HEK293 (cell line): ENCODE results near the gene DNMBP.

Source experiments
- BCL11B ChIP-seq: fragments of 450-650 bp; formaldehyde crosslinking; IDR thresholded peaks from 2 replicates; pipeline ENCODE4 v1.5.1; 2016; ENCODE audit warnings: low read depth, missing biosample characterization, missing genetic modification characterization
- GLI2 ChIP-seq: fragments of 450-650 bp; formaldehyde crosslinking; IDR thresholded peaks from 2 replicates; pipeline ENCODE4; 2017; ENCODE audit warnings: missing biosample characterization, missing genetic modification characterization, low read depth, borderline replicate concordance
- GLIS2 ChIP-seq: fragments of 450-650 bp; formaldehyde crosslinking; IDR thresholded peaks from 2 replicates; pipeline ENCODE4 v1.5.1; 2016; ENCODE audit warnings: missing biosample characterization, missing genetic modification characterization
- MYNN ChIP-seq: fragments of 450-650 bp; formaldehyde crosslinking; IDR thresholded peaks from 2 replicates; pipeline ENCODE4 v1.5.1; 2016; ENCODE audit warnings: missing biosample characterization, missing genetic modification characterization, borderline replicate concordance
- MZF1 ChIP-seq: fragments of 450-650 bp; formaldehyde crosslinking; IDR thresholded peaks from 2 replicates; pipeline ENCODE4 v1.5.1; 2017; ENCODE audit warnings: missing biosample characterization, missing genetic modification characterization, borderline replicate concordance
- SCRT2 ChIP-seq: fragments of 450-650 bp; formaldehyde crosslinking; IDR thresholded peaks from 2 replicates; pipeline ENCODE4 v1.5.1; 2016; ENCODE audit warnings: missing biosample characterization, missing genetic modification characterization
- TCF7L2 ChIP-seq: IDR thresholded peaks from 2 replicates; pipeline ENCODE4 v1.6.1; 2011; ENCODE audit warnings: low read depth, mild to moderate bottlenecking, inconsistent platforms, low read length, moderate library complexity, borderline replicate concordance
- TRIM28 ChIP-seq: IDR thresholded peaks from 2 replicates; pipeline ENCODE4 v1.6.1; 2011; ENCODE audit warnings: low read length, control low read depth, borderline replicate concordance
- ZBTB7A ChIP-seq: fragments of 450-650 bp; formaldehyde crosslinking; IDR thresholded peaks from 2 replicates; pipeline ENCODE4 v1.5.1; 2016; ENCODE audit warnings: low read depth, missing biosample characterization, missing genetic modification characterization
- ZBTB8A ChIP-seq: fragments of 450-650 bp; formaldehyde crosslinking; IDR thresholded peaks from 2 replicates; pipeline ENCODE4 v1.5.1; 2016; ENCODE audit warnings: missing biosample characterization, missing genetic modification characterization
- ZNF132 ChIP-seq: fragments of 450-650 bp; formaldehyde crosslinking; IDR thresholded peaks from 2 replicates; pipeline ENCODE4 v1.5.1; 2017; ENCODE audit warnings: missing biosample characterization, missing genetic modification characterization, borderline replicate concordance
- ZNF138 ChIP-seq: fragments of 450-650 bp; formaldehyde crosslinking; IDR thresholded peaks from 2 replicates; pipeline ENCODE4 v1.5.1; 2016; ENCODE audit warnings: missing biosample characterization, missing genetic modification characterization, borderline replicate concordance
- ZNF169 ChIP-seq: fragments of 450-650 bp; formaldehyde crosslinking; IDR thresholded peaks from 2 replicates; pipeline ENCODE4 v1.5.1; 2016; ENCODE audit warnings: missing biosample characterization, missing genetic modification characterization
- ZNF184 ChIP-seq: fragments of 450-650 bp; IDR thresholded peaks from 2 replicates; pipeline ENCODE4 v1.5.1; 2018; ENCODE audit warnings: missing biosample characterization, mild to moderate bottlenecking, missing genetic modification characterization
- ZNF214 ChIP-seq: fragments of 450-650 bp; formaldehyde crosslinking; IDR thresholded peaks from 2 replicates; pipeline ENCODE4 v1.5.1; 2017; ENCODE audit warnings: missing biosample characterization, mild to moderate bottlenecking, missing genetic modification characterization, borderline replicate concordance
- ZNF223 ChIP-seq: fragments of 450-650 bp; formaldehyde crosslinking; IDR thresholded peaks from 2 replicates; pipeline ENCODE4 v1.5.1; 2016; ENCODE audit warnings: missing biosample characterization, missing genetic modification characterization
- ZNF354C ChIP-seq: fragments of 450-650 bp; formaldehyde crosslinking; IDR thresholded peaks from 2 replicates; pipeline ENCODE4 v1.5.1; 2016; ENCODE audit warnings: missing biosample characterization, missing genetic modification characterization, low read depth, borderline replicate concordance
- ZNF423 ChIP-seq: fragments of 450-650 bp; formaldehyde crosslinking; IDR thresholded peaks from 2 replicates; pipeline ENCODE4 v1.5.1; 2016; ENCODE audit warnings: missing biosample characterization, missing genetic modification characterization
- ZNF510 ChIP-seq: fragments of 450-650 bp; formaldehyde crosslinking; IDR thresholded peaks from 2 replicates; pipeline ENCODE4 v1.5.1; 2018; ENCODE audit warnings: mild to moderate bottlenecking, missing genetic modification characterization, missing biosample characterization; ENCODE audit not compliant: insufficient replicate concordance
- ZNF514 ChIP-seq: fragments of 450-650 bp; formaldehyde crosslinking; IDR thresholded peaks from 2 replicates; pipeline ENCODE4 v1.5.1; 2016; ENCODE audit warnings: missing biosample characterization, missing genetic modification characterization
- ZNF544 ChIP-seq: fragments of 450-650 bp; formaldehyde crosslinking; IDR thresholded peaks from 2 replicates; pipeline ENCODE4 v1.5.0; 2017; ENCODE audit warnings: missing biosample characterization, missing genetic modification characterization
- ZNF560 ChIP-seq: fragments of 450-650 bp; formaldehyde crosslinking; IDR thresholded peaks from 2 replicates; pipeline ENCODE4 v1.5.1; 2017; ENCODE audit warnings: missing biosample characterization, missing genetic modification characterization, borderline replicate concordance
- ZNF571 ChIP-seq: fragments of 450-650 bp; formaldehyde crosslinking; IDR thresholded peaks from 2 replicates; pipeline ENCODE4 v1.5.0; 2017; ENCODE audit warnings: missing biosample characterization, missing genetic modification characterization
- ZNF610 ChIP-seq: fragments of 450-650 bp; formaldehyde crosslinking; IDR thresholded peaks from 2 replicates; pipeline ENCODE4 v1.5.1; 2016; ENCODE audit warnings: missing biosample characterization, missing genetic modification characterization, borderline replicate concordance
- ZNF629 ChIP-seq: fragments of 450-650 bp; formaldehyde crosslinking; IDR thresholded peaks from 2 replicates; pipeline ENCODE4 v1.5.1; 2017; ENCODE audit warnings: missing biosample characterization, missing genetic modification characterization
- ZNF677 ChIP-seq: fragments of 450-650 bp; IDR thresholded peaks from 2 replicates; pipeline ENCODE4 v1.5.0; 2018; ENCODE audit warnings: missing biosample characterization, mild to moderate bottlenecking, missing genetic modification characterization, moderate library complexity
- ZNF707 ChIP-seq: fragments of 450-650 bp; formaldehyde crosslinking; IDR thresholded peaks from 2 replicates; pipeline ENCODE4 v1.5.1; 2016; ENCODE audit warnings: missing biosample characterization, missing genetic modification characterization
- ZNF747 ChIP-seq: fragments of 450-650 bp; formaldehyde crosslinking; IDR thresholded peaks from 2 replicates; pipeline ENCODE4 v1.5.1; 2016; ENCODE audit warnings: missing biosample characterization, missing genetic modification characterization
- ZNF785 ChIP-seq: fragments of 450-650 bp; formaldehyde crosslinking; IDR thresholded peaks from 2 replicates; pipeline ENCODE4 v1.5.1; 2016; ENCODE audit warnings: missing biosample characterization, missing genetic modification characterization
- ZXDB ChIP-seq: fragments of 450-650 bp; formaldehyde crosslinking; IDR thresholded peaks from 2 replicates; pipeline ENCODE4 v1.5.1; 2016; ENCODE audit warnings: missing biosample characterization, missing genetic modification characterization
- TF ChIP-seq, protein P1 (sequence below): fragments of 450-650 bp; formaldehyde crosslinking; IDR thresholded peaks from 2 replicates; pipeline ENCODE4 v1.5.1; 2017; ENCODE audit warnings: missing biosample characterization, missing genetic modification characterization
- TF ChIP-seq, protein P2 (sequence below): fragments of 450-650 bp; formaldehyde crosslinking; IDR thresholded peaks from 2 replicates; pipeline ENCODE4 v1.5.1; 2016; ENCODE audit warnings: missing biosample characterization, missing genetic modification characterization, low read depth
- TF ChIP-seq, protein P3 (sequence below): fragments of 450-650 bp; formaldehyde crosslinking; IDR thresholded peaks from 2 replicates; pipeline ENCODE4 v1.5.1; 2016; ENCODE audit warnings: missing biosample characterization, missing genetic modification characterization
- TF ChIP-seq, protein P4 (sequence below): fragments of 450-650 bp; formaldehyde crosslinking; IDR thresholded peaks from 2 replicates; pipeline ENCODE4 v1.5.1; 2016; ENCODE audit warnings: missing biosample characterization, missing genetic modification characterization, borderline replicate concordance

DNMBP gene

DNA sequence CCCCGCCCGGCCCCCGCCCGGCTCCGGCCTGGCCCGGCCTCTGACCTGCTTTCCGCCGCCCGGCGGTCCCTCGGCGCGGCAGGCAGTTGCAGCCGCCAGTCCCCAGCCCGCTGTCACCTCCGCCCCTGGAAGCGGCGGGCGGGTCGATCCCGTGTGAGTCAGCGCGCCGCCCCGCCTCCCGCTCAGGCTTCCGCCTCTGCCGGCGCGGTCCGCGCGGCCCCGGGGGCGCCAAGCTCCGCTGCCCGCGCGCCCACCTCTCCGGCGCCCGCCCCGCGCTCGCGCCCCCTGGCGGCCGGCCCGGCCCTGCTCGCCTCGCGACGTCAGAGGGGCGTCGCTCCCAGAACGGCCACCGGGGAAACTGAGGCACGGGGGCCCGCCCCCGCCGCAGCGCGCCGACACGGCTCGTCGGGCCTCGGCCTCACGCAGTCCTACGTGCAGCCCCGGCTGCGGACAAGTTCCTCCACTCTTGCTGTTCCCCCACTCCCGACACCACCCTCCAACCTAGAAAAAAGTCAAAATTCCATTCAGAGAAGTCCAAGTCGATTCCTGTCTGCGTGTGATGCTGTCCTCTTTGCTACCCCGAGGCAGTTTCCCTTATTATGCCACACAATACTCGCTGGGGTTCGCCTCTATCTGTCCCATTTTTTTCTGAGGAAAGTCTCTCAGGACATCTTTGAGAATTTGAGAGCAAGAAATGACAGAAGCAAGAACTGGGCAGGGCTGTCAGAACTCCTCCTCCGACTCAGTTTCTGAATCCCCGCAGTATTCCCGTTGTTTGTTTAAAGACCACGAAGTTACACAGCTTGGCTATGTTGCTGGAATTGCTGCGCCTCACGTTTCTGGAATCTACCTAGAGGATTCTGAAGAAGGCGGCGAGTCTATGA, at the start of gene DNMBP (continued):
- TF ChIP-seq, protein P1, sequence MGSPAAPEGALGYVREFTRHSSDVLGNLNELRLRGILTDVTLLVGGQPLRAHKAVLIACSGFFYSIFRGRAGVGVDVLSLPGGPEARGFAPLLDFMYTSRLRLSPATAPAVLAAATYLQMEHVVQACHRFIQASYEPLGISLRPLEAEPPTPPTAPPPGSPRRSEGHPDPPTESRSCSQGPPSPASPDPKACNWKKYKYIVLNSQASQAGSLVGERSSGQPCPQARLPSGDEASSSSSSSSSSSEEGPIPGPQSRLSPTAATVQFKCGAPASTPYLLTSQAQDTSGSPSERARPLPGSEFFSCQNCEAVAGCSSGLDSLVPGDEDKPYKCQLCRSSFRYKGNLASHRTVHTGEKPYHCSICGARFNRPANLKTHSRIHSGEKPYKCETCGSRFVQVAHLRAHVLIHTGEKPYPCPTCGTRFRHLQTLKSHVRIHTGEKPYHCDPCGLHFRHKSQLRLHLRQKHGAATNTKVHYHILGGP (tag by site-specific recombination) = no peak
- TF ChIP-seq ZNF677 (tag by site-specific recombination) (no peak), MZF1 (tag by site-specific recombination) (no peak), SCRT2 (tag by site-specific recombination) (no peak), ZNF354C (tag by site-specific recombination) (no peak), ZNF184 (tag by site-specific recombination) (no peak), ZNF223 (tag by site-specific recombination) (no peak), ZNF544 (tag by site-specific recombination) (no peak), TRIM28 (no peak), ZBTB7A (tag by site-specific recombination) (no peak), ZBTB8A (tag by site-specific recombination) (no peak; the same call in 1 of the 2 replicates), ZNF629 (tag by site-specific recombination) (no peak), ZNF707 (no peak), ZNF138 (no peak), GLI2 (tag by site-specific recombination) (no peak), ZNF214 (tag by site-specific recombination) (no peak), ZNF560 (tag by site-specific recombination) (no peak), ZNF514 (tag by site-specific recombination) (no peak), GLIS2 (no peak), ZNF785 (no peak), MYNN (no peak), ZXDB (tag by site-specific recombination) (no peak), ZNF610 (tag by site-specific recombination) (no peak), ZNF169 (no peak), ZNF571 (tag by site-specific recombination) (no peak), BCL11B (no peak), ZNF132 (tag by site-specific recombination) (no peak), ZNF510 (tag by site-specific recombination) (no peak), ZNF747 (tag by site-specific recombination) (no peak), TCF7L2 (no peak), ZNF423 (tag by site-specific recombination) (no peak)
- TF ChIP-seq, protein P2, sequence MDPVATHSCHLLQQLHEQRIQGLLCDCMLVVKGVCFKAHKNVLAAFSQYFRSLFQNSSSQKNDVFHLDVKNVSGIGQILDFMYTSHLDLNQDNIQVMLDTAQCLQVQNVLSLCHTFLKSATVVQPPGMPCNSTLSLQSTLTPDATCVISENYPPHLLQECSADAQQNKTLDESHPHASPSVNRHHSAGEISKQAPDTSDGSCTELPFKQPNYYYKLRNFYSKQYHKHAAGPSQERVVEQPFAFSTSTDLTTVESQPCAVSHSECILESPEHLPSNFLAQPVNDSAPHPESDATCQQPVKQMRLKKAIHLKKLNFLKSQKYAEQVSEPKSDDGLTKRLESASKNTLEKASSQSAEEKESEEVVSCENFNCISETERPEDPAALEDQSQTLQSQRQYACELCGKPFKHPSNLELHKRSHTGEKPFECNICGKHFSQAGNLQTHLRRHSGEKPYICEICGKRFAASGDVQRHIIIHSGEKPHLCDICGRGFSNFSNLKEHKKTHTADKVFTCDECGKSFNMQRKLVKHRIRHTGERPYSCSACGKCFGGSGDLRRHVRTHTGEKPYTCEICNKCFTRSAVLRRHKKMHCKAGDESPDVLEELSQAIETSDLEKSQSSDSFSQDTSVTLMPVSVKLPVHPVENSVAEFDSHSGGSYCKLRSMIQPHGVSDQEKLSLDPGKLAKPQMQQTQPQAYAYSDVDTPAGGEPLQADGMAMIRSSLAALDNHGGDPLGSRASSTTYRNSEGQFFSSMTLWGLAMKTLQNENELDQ (tag by site-specific recombination) = no peak
- TF ChIP-seq, protein P3, sequence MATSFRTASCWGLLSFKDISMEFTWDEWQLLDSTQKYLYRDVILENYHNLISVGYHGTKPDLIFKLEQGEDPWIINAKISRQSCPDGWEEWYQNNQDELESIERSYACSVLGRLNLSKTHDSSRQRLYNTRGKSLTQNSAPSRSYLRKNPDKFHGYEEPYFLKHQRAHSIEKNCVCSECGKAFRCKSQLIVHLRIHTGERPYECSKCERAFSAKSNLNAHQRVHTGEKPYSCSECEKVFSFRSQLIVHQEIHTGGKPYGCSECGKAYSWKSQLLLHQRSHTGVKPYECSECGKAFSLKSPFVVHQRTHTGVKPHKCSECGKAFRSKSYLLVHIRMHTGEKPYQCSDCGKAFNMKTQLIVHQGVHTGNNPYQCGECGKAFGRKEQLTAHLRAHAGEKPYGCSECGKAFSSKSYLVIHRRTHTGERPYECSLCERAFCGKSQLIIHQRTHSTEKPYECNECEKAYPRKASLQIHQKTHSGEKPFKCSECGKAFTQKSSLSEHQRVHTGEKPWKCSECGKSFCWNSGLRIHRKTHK (tag by site-specific recombination) = no peak
- TF ChIP-seq, protein P4, sequence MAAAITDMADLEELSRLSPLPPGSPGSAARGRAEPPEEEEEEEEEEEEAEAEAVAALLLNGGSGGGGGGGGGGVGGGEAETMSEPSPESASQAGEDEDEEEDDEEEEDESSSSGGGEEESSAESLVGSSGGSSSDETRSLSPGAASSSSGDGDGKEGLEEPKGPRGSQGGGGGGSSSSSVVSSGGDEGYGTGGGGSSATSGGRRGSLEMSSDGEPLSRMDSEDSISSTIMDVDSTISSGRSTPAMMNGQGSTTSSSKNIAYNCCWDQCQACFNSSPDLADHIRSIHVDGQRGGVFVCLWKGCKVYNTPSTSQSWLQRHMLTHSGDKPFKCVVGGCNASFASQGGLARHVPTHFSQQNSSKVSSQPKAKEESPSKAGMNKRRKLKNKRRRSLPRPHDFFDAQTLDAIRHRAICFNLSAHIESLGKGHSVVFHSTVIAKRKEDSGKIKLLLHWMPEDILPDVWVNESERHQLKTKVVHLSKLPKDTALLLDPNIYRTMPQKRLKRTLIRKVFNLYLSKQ (tag by site-specific recombination) = no peak
